HFFc6 (cell line): Measurements from ENCODE around the gene NOXA1. TPM values are rescaled to one million over a fixed set of nuclear protein-coding genes. Genes with fewer than 3 reads are reported as not detected.

Experiments used
- DNase-seq: peaks from one replicate; pipeline ENCODE4 v3.0.0-alpha.2; 2018
- H3K27ac Mint-ChIP-seq: 2 replicates; pipeline ENCODE4 v1.8.0; 2020; ENCODE audit warnings: mild to moderate bottlenecking, mixed read lengths
- H3K27me3 Mint-ChIP-seq: 2 replicates; pipeline ENCODE4 v1.8.0; 2021; ENCODE audit warnings: mild to moderate bottlenecking, moderate library complexity, mixed read lengths; ENCODE audit not compliant: insufficient read depth
- H3K36me3 Mint-ChIP-seq: 2 replicates; pipeline ENCODE4 v1.8.0; 2021; ENCODE audit warnings: low read depth, mixed read lengths
- H3K4me1 Mint-ChIP-seq: 2 replicates; pipeline ENCODE4 v1.8.0; 2020; ENCODE audit warnings: low read depth, mixed read lengths
- H3K4me3 Mint-ChIP-seq: 2 replicates; pipeline ENCODE4 v1.8.0; 2020; ENCODE audit warnings: mild to moderate bottlenecking, moderate library complexity, mixed read lengths
- H3K9me3 Mint-ChIP-seq: 2 replicates; pipeline ENCODE4 v1.8.0; 2020; ENCODE audit warnings: mild to moderate bottlenecking, mixed read lengths
- CTCF ChIP-seq: fragments of 200-600 bp; sonication (generic); IDR thresholded peaks from 2 replicates; pipeline ENCODE4 v1.5.0; 2021; ENCODE audit warnings: antibody characterized with exemption, mild to moderate bottlenecking
- total RNA-seq, 6 experiments: library from RNA; stranded (reverse); fragmentation: NEBNext Ultra II Directional; extraction: Animal tissue kit (Norgen Biotek cat#: 25700); gene quantifications; 2 replicates in 1 of 6; 3 replicates in 5 of 6; pipeline ENCODE4 v1.2.3, GENCODE V29; 2021

NOXA1 gene
- total RNA-seq, 6 experiments from 2014 or later: 0.09 to 0.36 (median 0.20) TPM; not detected in 1

- peaks cover 5% of the 10 kb centered on the region; the same call in 1 of the 2 replicates for H3K4me1 Mint-ChIP-seq
- DNase-seq: no peak
- TF ChIP-seq CTCF: no peak
These were observed 43.4 kb upstream of the NOXA1 start for GRCh38 chr9:137379761-137380161.

GRCh38 chr9:137380171-137380570 lies 43.0 kb upstream of the NOXA1 start:
- H3K36me3 Mint-ChIP-seq: peaks cover 10% of the 10 kb centered on the region
- H3K9me3 Mint-ChIP-seq: peaks cover 18% of the 10 kb centered on the region
- peaks cover 5% of the 10 kb centered on the region; the same call in 1 of the 2 replicates for H3K4me1 Mint-ChIP-seq
- no peak overlapping the region for H3K4me3 Mint-ChIP-seq
- no peak overlapping the region for H3K27ac Mint-ChIP-seq
- TF ChIP-seq CTCF: no peak
- H3K27me3 Mint-ChIP-seq: no peaks in the 10 kb centered on the region; the same call in 1 of the 2 replicates
- DNase-seq: no peak

More at GRCh38 chr9:137379761-137380161, 43.4 kb upstream of the NOXA1 start:
- peaks cover 10% of the 10 kb centered on the region for H3K36me3 Mint-ChIP-seq
- H3K4me3 Mint-ChIP-seq: no peak overlapping the region
- no peak overlapping the region for H3K27ac Mint-ChIP-seq
- H3K9me3 Mint-ChIP-seq: peaks cover 18% of the 10 kb centered on the region
- no peaks in the 10 kb centered on the region; the same call in 1 of the 2 replicates for H3K27me3 Mint-ChIP-seq

- DNase-seq: no peak
- Mint-ChIP-seq H3K27ac (no peak overlapping the region), H3K9me3 (peaks cover 16% of the 10 kb centered on the region), H3K36me3 (peaks cover 8% of the 10 kb centered on the region), H3K4me3 (no peak overlapping the region), H3K4me1 (peaks cover 5% of the 10 kb centered on the region; the same call in 1 of the 2 replicates), H3K27me3 (no peaks in the 10 kb centered on the region; the same call in 1 of the 2 replicates)
- no peak for TF ChIP-seq CTCF
These were observed 42.6 kb upstream of the NOXA1 start for GRCh38 chr9:137380606-137381005.

- Mint-ChIP-seq H3K4me3 (no peak overlapping the region), H3K4me1 (peaks cover 5% of the 10 kb centered on the region; the same call in 1 of the 2 replicates), H3K36me3 (peaks cover 5% of the 10 kb centered on the region), H3K9me3 (peaks cover 7% of the 10 kb centered on the region), H3K27ac (no peak overlapping the region), H3K27me3 (no peaks in the 10 kb centered on the region; the same call in 1 of the 2 replicates)
- TF ChIP-seq CTCF: no peak
- DNase-seq: no peak
These were observed 41.4 kb upstream of the NOXA1 start for GRCh38 chr9:137381501-137382443.

- H3K27ac Mint-ChIP-seq: no peak overlapping the region
- H3K4me3 Mint-ChIP-seq: no peak overlapping the region
- TF ChIP-seq CTCF: no peak
- no peak for DNase-seq
- peaks cover 5% of the 10 kb centered on the region; the same call in 1 of the 2 replicates for H3K4me1 Mint-ChIP-seq
- H3K27me3 Mint-ChIP-seq: no peaks in the 10 kb centered on the region; the same call in 1 of the 2 replicates
- peaks cover 7% of the 10 kb centered on the region for H3K9me3 Mint-ChIP-seq
- peaks cover 5% of the 10 kb centered on the region for H3K36me3 Mint-ChIP-seq
These were observed 40.6 kb upstream of the NOXA1 start for GRCh38 chr9:137382444-137383080.
